HG03575 (cell line): ENCODE results near the gene OR4N2.
"Not testable (repeated sequence)": the region's sequence is repeated elsewhere in the genome, so short reads cannot be mapped to it uniquely, and the experiment has no call there.

Experiments used
- ATAC-seq: cut with Tn5 transposase; IDR thresholded peaks from one replicate; pipeline ENCODE4 v1.9.1; 2021; ENCODE audit not compliant: unreplicated experiment, insufficient number of reproducible peaks, low FRiP score; ENCODE audit errors: extremely low read depth

The OR4N2 gene

GRCh38 chr14:19827626-19828244, 24.2 kb downstream of the OR4N2 start:
- ATAC-seq, result not testable (repeated sequence)

GRCh38 chr14:19828314-19828713, 24.7 kb downstream of the OR4N2 start:
- ATAC-seq, result no peak

- not testable (repeated sequence) for ATAC-seq
These were observed 30.8 kb downstream of the OR4N2 start for GRCh38 chr14:19834203-19834848.

- no peak for ATAC-seq
These were observed 34.9 kb downstream of the OR4N2 start for GRCh38 chr14:19838433-19838832.

GRCh38 chr14:19851365-19851764, 47.8 kb downstream of the OR4N2 start:
- no peak for ATAC-seq

GRCh38 chr14:19866061-19866669, 62.6 kb downstream of the OR4N2 start:
- ATAC-seq, result not testable (repeated sequence)

- no peak for ATAC-seq
These were observed 69.6 kb downstream of the OR4N2 start for GRCh38 chr14:19873178-19873577.

GRCh38 chr14:19874842-19875241, 71.3 kb downstream of the OR4N2 start, which contains the start of gene OR4K2:
TSS of gene OR4K2 (plus strand) at chr14:19875142. CDS start at chr14:19876268, 1,126 bp downstream.
- no peak for ATAC-seq

GRCh38 chr14:19878029-19878642, 74.6 kb downstream of the OR4N2 start:
- ATAC-seq, result no peak
